IMR-90 (cell line): Measurements from ENCODE around the gene CLEC16A. TPM values are rescaled to one million over a fixed set of nuclear protein-coding genes. Genes with fewer than 3 reads are reported as not detected.

Experiments
- ATAC-seq: fragments of 200-7000 bp; cut with Tn5 transposase; 2 replicates; pipeline ENCODE4 v1.9.1; 2020; ENCODE audit warnings: low read depth, mild to moderate bottlenecking, moderate library complexity
- BruUV-seq: library from RNA; stranded (reverse); fragments of 400-500 nt; replicated peaks from 2 replicates; lab custom pipeline; 2021; lab: Mats Ljungman, UMichigan
- CTCF ChIA-PET: fragments of 300-600 bp; formaldehyde crosslinking; extraction: SDS; loops from one replicate; lab custom pipeline; 2021; ENCODE audit warnings: antibody characterized with exemption; lab: Yijun Ruan, JAX
- POLR2A ChIA-PET: fragments of 300-600 bp; sonication (Branson Sonifier 250); formaldehyde crosslinking; loops from one replicate; lab custom pipeline; 2022; ENCODE audit warnings: antibody characterized with exemption; ENCODE audit not compliant: unreplicated experiment; lab: Charles Lee
- DNase-seq: peaks from one replicate; pipeline ENCODE4 v3.0.0; 2013
- H2AFZ ChIP-seq: replicated peaks from 2 replicates; pipeline ENCODE3; 2013; ENCODE audit warnings: low read length, mild to moderate bottlenecking; ENCODE audit not compliant: poor library complexity
- H2AK5ac ChIP-seq: 2 replicates; pipeline ENCODE4 v1.6.1; 2013; ENCODE audit warnings: low read depth, low read length, inconsistent platforms
- H2AK9ac ChIP-seq: replicated peaks from 2 replicates; pipeline ENCODE3; 2013; ENCODE audit warnings: mild to moderate bottlenecking, low read depth, low read length, moderate library complexity; ENCODE audit not compliant: poor library complexity
- H2BK120ac ChIP-seq: 2 replicates; pipeline ENCODE4 v1.6.1; 2013; ENCODE audit warnings: low read depth, low read length, inconsistent platforms
- H2BK15ac ChIP-seq: 3 replicates; pipeline ENCODE4 v1.6.1; 2013; ENCODE audit warnings: low read depth, low read length, inconsistent platforms
- H2BK20ac ChIP-seq: 2 replicates; pipeline ENCODE4 v1.6.1; 2013; ENCODE audit warnings: low read depth, mild to moderate bottlenecking, inconsistent platforms, low read length, moderate library complexity
- H2BK5ac ChIP-seq: 2 replicates; pipeline ENCODE4 v1.6.1; 2013; ENCODE audit warnings: mild to moderate bottlenecking, low read depth, low read length, inconsistent platforms; ENCODE audit not compliant: poor library complexity, severe bottlenecking
- H3K14ac ChIP-seq: replicated peaks from 2 replicates; pipeline ENCODE4 v1.6.1; 2013; ENCODE audit warnings: low read depth, low read length, inconsistent platforms
- H3K18ac ChIP-seq: 2 replicates; pipeline ENCODE4 v1.6.1; 2013; ENCODE audit warnings: low read depth, low read length, control low read depth
- H3K23ac ChIP-seq: 2 replicates; pipeline ENCODE4 v1.6.1; 2013; ENCODE audit warnings: low read depth, low read length, inconsistent platforms
- H3K27ac ChIP-seq: 2 replicates; pipeline ENCODE4 v1.5.1; 2013; ENCODE audit warnings: mild to moderate bottlenecking, control low read depth, low read length; ENCODE audit not compliant: insufficient read depth
- H3K27me3 ChIP-seq: 2 replicates; pipeline ENCODE4 v1.6.1; 2013; ENCODE audit warnings: low read length; ENCODE audit not compliant: control insufficient read depth, insufficient read depth
- H3K36me3 ChIP-seq: 2 replicates; pipeline ENCODE4 v1.6.1; 2013; ENCODE audit warnings: low read length, mixed read lengths; ENCODE audit not compliant: control insufficient read depth, insufficient read depth
- H3K4ac ChIP-seq: 2 replicates; pipeline ENCODE4 v1.6.1; 2013; ENCODE audit warnings: low read depth, low read length, inconsistent platforms
- H3K4me1 ChIP-seq: 2 replicates; pipeline ENCODE4 v1.6.1; 2013; ENCODE audit warnings: low read length, mixed read lengths; ENCODE audit not compliant: control insufficient read depth, insufficient read depth
- H3K4me2 ChIP-seq: 2 replicates; pipeline ENCODE4 v1.6.1; 2013; ENCODE audit warnings: low read depth, mild to moderate bottlenecking, control low read depth, low read length, moderate library complexity
- H3K4me3 ChIP-seq: 2 replicates; pipeline ENCODE4 v1.5.1; 2013; ENCODE audit warnings: low read depth, mild to moderate bottlenecking, control low read depth, low read length, moderate library complexity; ENCODE audit not compliant: insufficient read depth
- H3K56ac ChIP-seq: 2 replicates; pipeline ENCODE4 v1.6.1; 2013; ENCODE audit warnings: low read length, inconsistent platforms; ENCODE audit not compliant: insufficient read depth; ENCODE audit errors: extremely low read depth
- H3K79me1 ChIP-seq, 2 experiments: 2 replicates each; pipeline ENCODE4 v1.6.1; 2013; ENCODE audit warnings: low read length in 2 of 2, inconsistent platforms in 1 of 2, low read depth in 1 of 2
- H3K9ac ChIP-seq: 2 replicates; pipeline ENCODE4 v1.6.1; 2013; ENCODE audit warnings: low read depth, low read length, control low read depth
- H3K9me1 ChIP-seq: 2 replicates; pipeline ENCODE4 v1.6.1; 2013; ENCODE audit warnings: low read length, inconsistent platforms; ENCODE audit not compliant: insufficient read depth
- H3K9me3 ChIP-seq: 2 replicates; pipeline ENCODE4 v1.6.1; 2013; ENCODE audit warnings: low read length; ENCODE audit not compliant: control insufficient read depth, insufficient read depth
- H4K20me1 ChIP-seq: 2 replicates; pipeline ENCODE4 v1.6.1; 2013; ENCODE audit warnings: low read length, inconsistent platforms; ENCODE audit not compliant: insufficient read depth
- H4K5ac ChIP-seq: 2 replicates; pipeline ENCODE4 v1.6.1; 2013; ENCODE audit warnings: mild to moderate bottlenecking, low read depth, low read length, control low read depth
- H4K8ac ChIP-seq, 2 experiments: 2 replicates each; pipeline ENCODE4 v1.6.1; 2013; ENCODE audit warnings: low read depth in 2 of 2, low read length in 2 of 2, control low read depth in 1 of 2, inconsistent platforms in 1 of 2
- H4K91ac ChIP-seq: 2 replicates; pipeline ENCODE4 v1.6.1; 2013; ENCODE audit warnings: low read depth, low read length, inconsistent platforms; ENCODE audit not compliant: insufficient read depth
- BHLHE40 ChIP-seq: fragments of 150-350 bp; IDR thresholded peaks from 2 replicates; pipeline ENCODE4 v1.6.1; 2016; ENCODE audit warnings: mild to moderate bottlenecking, low read depth, low read length
- SMC3 ChIP-seq: fragments of 150-350 bp; IDR thresholded peaks from 2 replicates; pipeline ENCODE4 v1.6.1; 2016; ENCODE audit warnings: low read depth, mild to moderate bottlenecking, antibody characterized with exemption, low read length, moderate library complexity
- WGBS, 2 experiments: methylation state at CpG; one replicate each; pipeline versions ENCODE4 v1.1.5 to v1.1.7; 2013; ENCODE audit warnings: missing lambda C conversion rate in 2 of 2; ENCODE audit not compliant: insufficient read length in 1 of 2; ENCODE audit errors: extremely low coverage in 2 of 2; 5-methylcytosine and 5-hydroxymethylcytosine counted together
- dilution Hi-C: fragments of 300-500 bp; cut with HindIII; formaldehyde crosslinking; loops from one replicate; pipeline ENCODE4 v1.14.3; 2018; ENCODE audit warnings: low sequenced_read_pairs; ENCODE audit not compliant: unreplicated experiment
- in situ Hi-C: fragments of 300-500 bp; cut with MboI; formaldehyde crosslinking; loops from 3 replicates; pipeline ENCODE4 v1.14.3; 2019; ENCODE audit warnings: low sequenced_read_pairs, inconsistent platforms, mixed read lengths
- intact Hi-C: fragments of 100-400 bp; cut with micrococcal nuclease; formaldehyde crosslinking; loops from 2 replicates; pipeline ENCODE4 v1.10.0; 2022
- polyA plus RNA-seq, 3 experiments: library from polyadenylated mRNA; depleted of rRNA; stranded (reverse); fragments of >200 nt; gene quantifications; 2 replicates each; pipeline ENCODE4 v1.2.3, GENCODE V29; 2012; ENCODE audit warnings: low replicate concordance in 1 of 3
- total RNA-seq: library from RNA; depleted of rRNA; stranded (reverse); fragments of >200 nt; gene quantifications from 2 replicates; pipeline ENCODE4 v1.2.3, GENCODE V29; 2012

Gene CLEC16A
- total and polyA plus RNA-seq, 2 of the 4 experiments (the other 2 are of a cell fraction), result 15.9 to 16.5 TPM

- peak overlapping the region; percentile 91 for H4K91ac ChIP-seq
- in situ Hi-C loops (no loop called here), dilution Hi-C loops (no loop called here), intact Hi-C loops (no loop called here)
- H3K4me2 ChIP-seq, result no peak overlapping the region
- POLR2A ChIA-PET, result no interaction called here
- no peaks in the 10 kb centered on the region for H3K9me3 ChIP-seq
- H3K23ac ChIP-seq, result no peak overlapping the region
- peak overlapping the region in 1 of 2 experiments; percentile 61; a peak in 2 of 4 replicates for H4K8ac ChIP-seq
- 95% methylated on average over 4 of the region's 16 CpGs; no CpG with 5 or more reads in 1 of the 2 experiments for WGBS, 2 experiments
- ATAC-seq, result no peak
- H2BK20ac ChIP-seq, result peak overlapping the region; percentile 47; the same call in 1 of the 2 replicates
- no peak overlapping the region for H3K4me3 ChIP-seq
- H3K4me1 ChIP-seq, result peaks cover 52% of the 10 kb centered on the region
- peak overlapping the region; percentile 65 for H3K18ac ChIP-seq
- H2AK9ac ChIP-seq, result no peak overlapping the region
- no peak overlapping the region for H3K9ac ChIP-seq
- H3K79me1 ChIP-seq, result peaks cover 0 to 55% of the 10 kb centered on the region in 2 experiments
- H2BK15ac ChIP-seq, result peak overlapping the region; percentile 66; the same call in 2 of the 3 replicates
- H2BK120ac ChIP-seq, result peak overlapping the region; percentile 94
- no peak overlapping the region for H3K56ac ChIP-seq
- H3K36me3 ChIP-seq, result no peaks in the 10 kb centered on the region
- peaks cover 5% of the 10 kb centered on the region; the same call in 1 of the 2 replicates for H4K20me1 ChIP-seq
- peak overlapping the region; percentile 96 for H3K4ac ChIP-seq
- no peak overlapping the region for H2AFZ ChIP-seq
- DNase-seq, result no peak
- peak overlapping the region; percentile 16 for H2BK5ac ChIP-seq
- peak overlapping the region; percentile 26 for H4K5ac ChIP-seq
- no peak for TF ChIP-seq SMC3
- TF ChIP-seq BHLHE40, result no peak
- H3K27ac ChIP-seq, result peak overlapping the region; percentile 24; the same call in 1 of the 2 replicates
- BruUV-seq, result no TSS peak
- H3K9me1 ChIP-seq, result peaks cover 51% of the 10 kb centered on the region
- CTCF ChIA-PET, result no interaction called here
- H3K14ac ChIP-seq, result peak overlapping the region; percentile 1; the same call in 1 of the 2 replicates
- peak overlapping the region; percentile 96 for H2AK5ac ChIP-seq
- no peaks in the 10 kb centered on the region for H3K27me3 ChIP-seq
These were observed 137.9 kb downstream of the CLEC16A start for GRCh38 chr16:11082108-11082859.
